Caco-2 (cell line): Measurements from ENCODE around the gene WNK1. TPM values are rescaled to one million over a fixed set of nuclear protein-coding genes. Genes with fewer than 3 reads are reported as not detected.
"Not testable (repeated sequence)": the region's sequence is repeated elsewhere in the genome, so short reads cannot be mapped to it uniquely, and the experiment has no call there.

Experiments
- BruUV-seq: library from RNA; stranded (reverse); fragments of 400-500 nt; replicated peaks from 2 replicates; lab custom pipeline; 2021; lab: Mats Ljungman, UMichigan
- CTCF ChIA-PET: fragments of 300-600 bp; sonication (Branson Sonifier 250); formaldehyde crosslinking; loops from one replicate; lab custom pipeline; 2022; ENCODE audit warnings: antibody characterized with exemption; lab: Charles Lee
- POLR2A ChIA-PET: fragments of 300-600 bp; sonication (Branson Sonifier 250); formaldehyde crosslinking; loops from one replicate; lab custom pipeline; 2022; ENCODE audit warnings: antibody characterized with exemption; lab: Charles Lee
- DNase-seq, 2 experiments: peaks; one replicate each; pipeline versions ENCODE4 v3.0.0 to v3.0.0-alpha.2; 2020 to 2022
- H3K27me3 ChIP-seq: replicated peaks from 2 replicates; pipeline ENCODE4 v1.6.0; 2011; ENCODE audit warnings: low read length; ENCODE audit not compliant: control insufficient read depth, insufficient read depth
- H3K36me3 ChIP-seq: 2 replicates; pipeline ENCODE4 v1.5.1; 2011; ENCODE audit warnings: low read length; ENCODE audit not compliant: control insufficient read depth, insufficient read depth
- H3K4me1 ChIP-seq: fragments of 250-450 bp; sonication (Bioruptor Pico); 2 replicates; pipeline ENCODE4 v1.5.1; 2020; ENCODE audit warnings: mild to moderate bottlenecking
- H3K4me3 ChIP-seq: 2 replicates; pipeline ENCODE4 v1.5.1; 2011; ENCODE audit warnings: low read depth, mild to moderate bottlenecking, control low read depth, low read length
- H3K9me3 ChIP-seq: fragments of 250-450 bp; sonication (Bioruptor Pico); 2 replicates; pipeline ENCODE4 v1.5.1; 2020; ENCODE audit warnings: mild to moderate bottlenecking, moderate library complexity
- H3K27ac Mint-ChIP-seq: one replicate; pipeline ENCODE4 v1.8.0; 2022; ENCODE audit warnings: mixed read lengths; ENCODE audit not compliant: unreplicated experiment
- H3K27me3 Mint-ChIP-seq: one replicate; pipeline ENCODE4 v1.8.0; 2022; ENCODE audit warnings: mixed read lengths; ENCODE audit not compliant: insufficient read depth, unreplicated experiment
- H3K36me3 Mint-ChIP-seq: one replicate; pipeline ENCODE4 v1.8.0; 2022; ENCODE audit warnings: mild to moderate bottlenecking, mixed read lengths; ENCODE audit not compliant: insufficient read depth, unreplicated experiment
- H3K4me1 Mint-ChIP-seq: one replicate; pipeline ENCODE4 v1.8.0; 2022; ENCODE audit warnings: low read depth, mixed read lengths; ENCODE audit not compliant: unreplicated experiment
- H3K4me3 Mint-ChIP-seq: one replicate; pipeline ENCODE4 v1.8.0; 2022; ENCODE audit warnings: mild to moderate bottlenecking, moderate library complexity, mixed read lengths; ENCODE audit not compliant: unreplicated experiment
- H3K9me3 Mint-ChIP-seq: one replicate; pipeline ENCODE4 v1.8.0; 2022; ENCODE audit warnings: mixed read lengths; ENCODE audit not compliant: unreplicated experiment
- CTCF ChIP-seq, 2 experiments: fragments of 200-600 bp in 1 of 2; IDR thresholded peaks; 1 replicate in 1 of 2; 2 replicates in 1 of 2; pipeline versions ENCODE4 v1.5.1 to v1.8.0; 2011 to 2022; ENCODE audit warnings: antibody characterized with exemption in 1 of 2, control low read depth in 1 of 2, inconsistent platforms in 1 of 2, low read depth in 1 of 2, low read length in 1 of 2, mild to moderate bottlenecking in 1 of 2, moderate library complexity in 1 of 2; ENCODE audit not compliant: insufficient read depth in 1 of 2, severe bottlenecking in 1 of 2, unreplicated experiment in 1 of 2
- intact Hi-C: fragments of 100-400 bp; cut with micrococcal nuclease; formaldehyde crosslinking; loops from one replicate; pipeline ENCODE4 v1.10.0; 2022; ENCODE audit not compliant: unreplicated experiment
- total RNA-seq: library from RNA; stranded (reverse); gene quantifications from 2 replicates; pipeline ENCODE4 v1.2.3, GENCODE V29; 2022

The WNK1 gene
- total RNA-seq, 1 experiment from 2014 or later: 224 TPM

DNA sequence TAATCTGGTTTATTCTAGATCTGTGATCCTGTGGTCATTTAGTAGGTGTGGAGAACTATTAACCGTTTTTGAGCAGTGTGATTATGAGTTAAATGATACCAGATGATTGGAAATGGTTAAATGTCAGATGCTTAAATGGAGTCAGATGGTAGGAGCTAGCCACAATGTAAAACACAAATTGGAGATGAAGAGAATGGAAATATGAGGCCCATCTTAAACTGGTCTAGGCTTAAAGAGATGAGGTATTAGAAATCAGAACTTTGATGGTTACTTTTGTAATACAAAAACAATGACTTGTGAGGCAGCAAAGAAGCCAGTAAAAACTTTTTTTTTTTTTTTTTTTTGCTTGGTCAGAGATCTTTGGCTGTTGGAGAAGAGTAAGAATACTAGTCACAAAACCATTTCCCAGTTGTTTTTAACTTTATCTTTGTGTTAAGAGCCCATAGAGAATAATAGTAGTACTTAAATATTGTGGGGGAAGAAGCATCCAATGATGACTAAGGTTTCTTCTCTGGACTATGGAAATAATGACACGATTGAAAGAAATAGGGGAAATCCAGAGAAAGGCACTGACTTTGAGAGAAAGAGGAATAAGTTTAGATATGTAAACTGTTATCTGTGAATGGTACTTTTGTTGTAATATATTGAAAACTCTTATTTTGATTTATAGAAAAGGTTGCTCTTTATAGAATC is 95.9 kb downstream of the WNK1 start:
- ChIA-PET CTCF (interaction anchor here (0.6 to 1.3 kb wide), 2 partner anchors 32 to 282 kb away, joined by 3 read pairs; no protein-coding TSS in a partner anchor), POLR2A (no interaction called here)
- Mint-ChIP-seq H3K27ac (no peak overlapping the region), H3K9me3 (peaks cover 8% of the 10 kb centered on the region), H3K36me3 (peaks cover 6% of the 10 kb centered on the region), H3K27me3 (no peaks in the 10 kb centered on the region), H3K4me1 (no peaks in the 10 kb centered on the region), H3K4me3 (no peak overlapping the region)
- no peaks in the 10 kb centered on the region for H3K4me1 ChIP-seq
- DNase-seq: no peak
- no peaks in the 10 kb centered on the region; the same call in 1 of the 2 replicates for H3K9me3 ChIP-seq
- no peak for TF ChIP-seq CTCF (IDR thresholded peaks at IDR 0.05; ENCODE audit: insufficient read depth in 1 of 2, low read depth in 1 of 2, low read length in 1 of 2, severe bottlenecking in 1 of 2, unreplicated experiment in 1 of 2)
- no peaks in the 10 kb centered on the region for H3K36me3 ChIP-seq
- no TSS peak for BruUV-seq
- H3K4me3 ChIP-seq: no peak overlapping the region
- H3K27me3 ChIP-seq: no peaks in the 10 kb centered on the region
- intact Hi-C loops: no loop called here

DNA sequence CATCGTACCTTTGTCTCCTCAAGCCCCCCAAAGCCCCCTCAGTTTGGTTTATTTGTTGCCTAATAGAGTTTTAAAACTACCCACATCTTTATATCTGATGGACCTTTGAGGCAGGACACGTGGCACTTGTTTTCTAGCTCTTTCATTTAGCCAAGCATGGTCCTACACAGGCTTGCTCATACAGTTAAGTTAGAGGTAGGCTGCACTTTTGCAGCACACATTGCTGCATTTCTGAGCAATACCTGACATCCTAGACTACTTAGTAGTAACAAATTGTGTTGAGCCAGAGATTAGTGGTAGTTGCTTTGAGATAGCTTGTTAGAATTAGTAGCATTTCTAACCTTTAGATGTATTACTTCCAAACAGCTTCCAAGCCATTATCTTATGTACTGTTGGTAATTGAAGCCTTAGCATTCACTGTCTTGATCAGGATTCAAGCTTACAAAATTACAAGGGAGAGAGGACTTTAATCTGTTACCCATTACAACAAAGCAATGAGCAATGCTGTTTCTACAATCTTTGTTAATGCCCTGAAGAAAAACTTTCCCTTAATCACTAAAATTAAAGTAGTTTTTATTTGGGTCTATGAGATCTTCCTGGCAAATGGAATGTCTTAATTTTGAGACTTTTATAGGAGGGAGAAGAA is 96.6 kb downstream of the WNK1 start:
- no peaks in the 10 kb centered on the region for H3K27me3 ChIP-seq
- H3K4me1 ChIP-seq: no peaks in the 10 kb centered on the region
- TF ChIP-seq CTCF (IDR thresholded peaks at IDR 0.05; ENCODE audit: insufficient read depth in 1 of 2, low read depth in 1 of 2, low read length in 1 of 2, severe bottlenecking in 1 of 2, unreplicated experiment in 1 of 2): no peak
- Mint-ChIP-seq H3K9me3 (peaks cover 8% of the 10 kb centered on the region), H3K27me3 (no peaks in the 10 kb centered on the region), H3K36me3 (peaks cover 6% of the 10 kb centered on the region), H3K4me3 (no peak overlapping the region), H3K27ac (no peak overlapping the region), H3K4me1 (no peaks in the 10 kb centered on the region)
- no peak for DNase-seq
- CTCF ChIA-PET: interaction anchor here (0.6 to 1.3 kb wide), 2 partner anchors 33 to 281 kb away, joined by 3 read pairs; no protein-coding TSS in a partner anchor
- no TSS peak for BruUV-seq
- no peaks in the 10 kb centered on the region; the same call in 1 of the 2 replicates for H3K9me3 ChIP-seq
- H3K36me3 ChIP-seq: no peaks in the 10 kb centered on the region; the same call in 1 of the 2 replicates
- intact Hi-C loops: no loop called here
- POLR2A ChIA-PET: no interaction called here
- H3K4me3 ChIP-seq: no peak overlapping the region

- H3K27ac Mint-ChIP-seq, BruUV-seq, H3K4me3 Mint-ChIP-seq, H3K9me3 ChIP-seq, DNase-seq, H3K27me3 Mint-ChIP-seq, H3K4me3 ChIP-seq, H3K4me1 ChIP-seq, H3K4me1 Mint-ChIP-seq, H3K27me3 ChIP-seq, H3K9me3 Mint-ChIP-seq, intact Hi-C loops, H3K36me3 ChIP-seq, H3K36me3 Mint-ChIP-seq, POLR2A ChIA-PET: not testable (repeated sequence)
- CTCF ChIA-PET: interaction anchor here (1.3 kb wide), 1 partner anchor 34 kb away, joined by 3 read pairs; no protein-coding TSS in a partner anchor
Measured at GRCh38 chr12:849733-850437, 97.5 kb downstream of the WNK1 start.
